C4-2B (cell line): ENCODE measurements around the gene IGSF22.

Source experiments
- ZFX ChIP-seq: fragments of 450-650 bp; IDR thresholded peaks from 2 replicates; pipeline ENCODE4 v1.6.1; 2017
- TF ChIP-seq, protein P1 (sequence below): fragments of 450-650 bp; conservative IDR thresholded peaks from 2 replicates; pipeline ENCODE4 v1.5.1; 2017; ENCODE audit warnings: mild to moderate bottlenecking

DNA sequence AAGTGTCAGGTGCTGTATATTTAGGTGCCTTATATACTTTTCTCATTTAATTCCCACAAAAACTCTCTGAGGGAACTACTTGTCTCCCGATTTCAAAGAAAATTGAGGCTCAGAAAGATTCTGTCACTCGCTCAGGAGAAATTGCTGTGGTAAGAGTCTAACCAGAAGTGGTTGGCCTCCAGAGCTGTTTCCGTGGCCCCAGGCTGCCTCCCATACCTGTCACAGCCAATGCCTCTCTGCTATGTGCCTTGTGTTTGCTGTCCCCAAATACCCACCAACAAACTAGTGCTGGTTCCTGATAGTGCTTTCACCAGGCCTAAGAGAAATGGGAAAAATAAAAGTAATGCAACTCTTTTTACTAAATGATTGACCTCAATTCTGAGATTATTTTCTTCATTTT lies 48.4 kb downstream of the IGSF22 start:
- TF ChIP-seq, protein P1, sequence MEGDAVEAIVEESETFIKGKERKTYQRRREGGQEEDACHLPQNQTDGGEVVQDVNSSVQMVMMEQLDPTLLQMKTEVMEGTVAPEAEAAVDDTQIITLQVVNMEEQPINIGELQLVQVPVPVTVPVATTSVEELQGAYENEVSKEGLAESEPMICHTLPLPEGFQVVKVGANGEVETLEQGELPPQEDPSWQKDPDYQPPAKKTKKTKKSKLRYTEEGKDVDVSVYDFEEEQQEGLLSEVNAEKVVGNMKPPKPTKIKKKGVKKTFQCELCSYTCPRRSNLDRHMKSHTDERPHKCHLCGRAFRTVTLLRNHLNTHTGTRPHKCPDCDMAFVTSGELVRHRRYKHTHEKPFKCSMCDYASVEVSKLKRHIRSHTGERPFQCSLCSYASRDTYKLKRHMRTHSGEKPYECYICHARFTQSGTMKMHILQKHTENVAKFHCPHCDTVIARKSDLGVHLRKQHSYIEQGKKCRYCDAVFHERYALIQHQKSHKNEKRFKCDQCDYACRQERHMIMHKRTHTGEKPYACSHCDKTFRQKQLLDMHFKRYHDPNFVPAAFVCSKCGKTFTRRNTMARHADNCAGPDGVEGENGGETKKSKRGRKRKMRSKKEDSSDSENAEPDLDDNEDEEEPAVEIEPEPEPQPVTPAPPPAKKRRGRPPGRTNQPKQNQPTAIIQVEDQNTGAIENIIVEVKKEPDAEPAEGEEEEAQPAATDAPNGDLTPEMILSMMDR: no peak
- no peak for TF ChIP-seq ZFX
